ENCODE results near the gene DDX51.

Gene DDX51

DNA sequence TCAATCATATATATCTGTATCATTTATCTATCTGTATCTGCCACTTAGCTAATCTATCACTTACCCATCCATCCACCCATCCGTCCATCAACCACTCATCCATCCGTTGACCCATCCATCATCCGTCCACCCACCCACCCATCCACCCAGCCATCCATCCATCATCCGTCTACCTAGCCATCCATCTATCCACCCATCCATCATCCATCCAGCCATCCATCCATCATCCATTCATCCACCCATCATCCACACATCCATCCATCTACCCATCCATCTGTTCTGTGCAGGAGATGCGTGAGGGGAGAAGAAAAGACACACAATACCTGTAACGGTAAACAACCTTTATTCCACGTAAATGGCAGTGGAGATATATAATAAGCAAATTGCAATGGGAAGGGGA, 20.3 kb upstream of the DDX51 start:
- no peak for TF ChIP-seq ZFX (IDR thresholded peaks at IDR 0.05; ENCODE audit: borderline replicate concordance)
- TF ChIP-seq, protein P1, sequence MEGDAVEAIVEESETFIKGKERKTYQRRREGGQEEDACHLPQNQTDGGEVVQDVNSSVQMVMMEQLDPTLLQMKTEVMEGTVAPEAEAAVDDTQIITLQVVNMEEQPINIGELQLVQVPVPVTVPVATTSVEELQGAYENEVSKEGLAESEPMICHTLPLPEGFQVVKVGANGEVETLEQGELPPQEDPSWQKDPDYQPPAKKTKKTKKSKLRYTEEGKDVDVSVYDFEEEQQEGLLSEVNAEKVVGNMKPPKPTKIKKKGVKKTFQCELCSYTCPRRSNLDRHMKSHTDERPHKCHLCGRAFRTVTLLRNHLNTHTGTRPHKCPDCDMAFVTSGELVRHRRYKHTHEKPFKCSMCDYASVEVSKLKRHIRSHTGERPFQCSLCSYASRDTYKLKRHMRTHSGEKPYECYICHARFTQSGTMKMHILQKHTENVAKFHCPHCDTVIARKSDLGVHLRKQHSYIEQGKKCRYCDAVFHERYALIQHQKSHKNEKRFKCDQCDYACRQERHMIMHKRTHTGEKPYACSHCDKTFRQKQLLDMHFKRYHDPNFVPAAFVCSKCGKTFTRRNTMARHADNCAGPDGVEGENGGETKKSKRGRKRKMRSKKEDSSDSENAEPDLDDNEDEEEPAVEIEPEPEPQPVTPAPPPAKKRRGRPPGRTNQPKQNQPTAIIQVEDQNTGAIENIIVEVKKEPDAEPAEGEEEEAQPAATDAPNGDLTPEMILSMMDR (IDR thresholded peaks at IDR 0.05), result no peak

DNA sequence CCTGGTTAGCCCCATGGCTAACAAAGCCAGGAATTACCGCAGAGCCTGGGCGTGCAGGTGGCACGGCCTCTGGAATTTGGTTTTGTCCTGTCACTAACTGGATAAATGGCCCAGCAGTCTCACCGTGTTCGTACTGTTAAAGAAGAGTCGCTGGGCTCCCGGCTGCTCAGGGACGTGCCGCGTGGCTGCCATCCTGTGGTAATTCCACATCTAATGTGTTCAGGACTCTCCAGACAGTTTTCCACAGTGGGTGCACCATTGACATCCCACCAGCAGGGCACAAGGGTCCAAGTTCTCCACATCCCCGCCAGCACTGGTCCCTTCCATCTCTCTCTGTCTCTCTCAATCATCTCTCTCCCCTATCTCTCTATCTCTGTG, 19.8 kb upstream of the DDX51 start:
- no peak overlapping the region for H3K27ac ChIP-seq

More for the DNA sequence above, 20.3 kb upstream of the DDX51 start:
- no peak overlapping the region for H3K27ac ChIP-seq

DNA sequence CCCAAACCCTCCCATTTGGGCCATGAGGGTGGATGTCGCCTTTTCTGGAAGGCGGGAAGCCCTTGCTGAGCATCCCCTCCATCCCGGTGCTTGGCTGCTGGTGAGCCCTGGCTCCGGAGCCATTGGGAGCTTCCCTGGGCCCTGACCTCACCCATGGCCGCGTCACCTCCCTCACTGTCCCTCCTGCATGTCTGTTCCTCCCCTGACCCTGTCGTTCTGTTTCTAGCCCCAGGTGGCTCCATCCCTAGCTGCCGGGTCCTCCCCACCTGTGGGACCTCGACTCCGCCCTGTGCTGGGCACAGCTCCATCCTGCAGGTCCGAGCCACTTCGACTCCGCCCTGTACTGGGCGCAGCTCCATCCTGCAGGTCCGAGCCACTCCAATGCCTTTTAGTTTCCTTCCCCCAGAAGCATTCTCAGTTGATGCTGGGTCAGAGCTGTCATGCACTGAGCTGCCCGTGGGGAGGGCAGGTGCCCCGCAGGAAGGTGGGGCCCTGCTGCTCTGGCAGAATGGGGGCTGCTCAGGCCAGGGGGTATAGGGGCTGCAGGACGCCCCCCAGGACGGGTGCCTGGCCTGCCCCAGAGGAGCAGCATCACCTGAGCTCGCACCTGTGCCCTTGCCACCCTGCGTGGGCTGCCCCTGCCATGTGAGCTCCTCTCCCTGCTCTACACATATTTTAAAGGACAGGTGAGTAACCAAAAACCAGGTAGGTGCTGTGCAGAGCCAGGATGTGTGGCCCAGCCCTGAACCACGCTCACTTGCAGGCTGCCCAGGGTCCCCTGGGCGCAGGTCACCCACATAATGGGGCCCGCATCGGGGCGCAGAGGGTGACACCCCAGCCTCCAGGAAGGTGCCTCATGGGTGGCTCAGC, 19.2 kb upstream of the DDX51 start:
- H3K27ac ChIP-seq, result no peak overlapping the region
- TF ChIP-seq, protein P1 (IDR thresholded peaks at IDR 0.05), result no peak
- TF ChIP-seq ZFX (IDR thresholded peaks at IDR 0.05; ENCODE audit: borderline replicate concordance), result no peak

More for the DNA sequence above, 19.8 kb upstream of the DDX51 start:
- TF ChIP-seq, protein P1 (IDR thresholded peaks at IDR 0.05), result 0 out of 2 replicates have a peak, but pooled peaks have one; percentile 24
- TF ChIP-seq ZFX (IDR thresholded peaks at IDR 0.05; ENCODE audit: borderline replicate concordance), result no peak

DNA sequence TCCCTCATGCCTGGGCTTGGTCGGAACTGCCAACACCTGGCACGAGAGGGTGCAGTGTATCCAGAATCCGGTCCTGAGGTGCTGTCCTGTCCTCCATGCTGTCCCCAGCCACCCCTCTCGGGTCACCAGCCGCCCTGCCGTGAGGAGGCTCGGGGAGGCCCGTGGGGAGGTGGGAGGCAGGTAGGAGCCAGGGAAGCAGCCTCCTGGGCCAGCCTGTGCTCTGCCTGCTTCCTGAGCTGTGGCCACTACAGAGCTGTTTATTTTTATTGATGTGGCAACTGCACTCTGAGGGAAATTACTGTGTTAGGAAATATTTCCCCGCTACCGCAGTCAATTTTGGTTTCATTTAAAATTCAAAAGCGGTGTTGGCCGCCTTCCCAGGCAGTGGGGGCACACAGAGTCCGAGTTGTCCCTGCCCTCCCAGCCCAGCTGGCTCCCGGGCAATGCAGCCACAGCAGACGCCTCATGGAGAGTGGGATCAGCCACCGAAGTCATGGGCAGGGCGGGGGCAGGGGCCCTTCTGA, 18.5 kb upstream of the DDX51 start:
- H3K27ac ChIP-seq, result no peak overlapping the region
- TF ChIP-seq ZFX (IDR thresholded peaks at IDR 0.05; ENCODE audit: borderline replicate concordance), result no peak
- TF ChIP-seq, protein P1 (IDR thresholded peaks at IDR 0.05), result no peak

DNA sequence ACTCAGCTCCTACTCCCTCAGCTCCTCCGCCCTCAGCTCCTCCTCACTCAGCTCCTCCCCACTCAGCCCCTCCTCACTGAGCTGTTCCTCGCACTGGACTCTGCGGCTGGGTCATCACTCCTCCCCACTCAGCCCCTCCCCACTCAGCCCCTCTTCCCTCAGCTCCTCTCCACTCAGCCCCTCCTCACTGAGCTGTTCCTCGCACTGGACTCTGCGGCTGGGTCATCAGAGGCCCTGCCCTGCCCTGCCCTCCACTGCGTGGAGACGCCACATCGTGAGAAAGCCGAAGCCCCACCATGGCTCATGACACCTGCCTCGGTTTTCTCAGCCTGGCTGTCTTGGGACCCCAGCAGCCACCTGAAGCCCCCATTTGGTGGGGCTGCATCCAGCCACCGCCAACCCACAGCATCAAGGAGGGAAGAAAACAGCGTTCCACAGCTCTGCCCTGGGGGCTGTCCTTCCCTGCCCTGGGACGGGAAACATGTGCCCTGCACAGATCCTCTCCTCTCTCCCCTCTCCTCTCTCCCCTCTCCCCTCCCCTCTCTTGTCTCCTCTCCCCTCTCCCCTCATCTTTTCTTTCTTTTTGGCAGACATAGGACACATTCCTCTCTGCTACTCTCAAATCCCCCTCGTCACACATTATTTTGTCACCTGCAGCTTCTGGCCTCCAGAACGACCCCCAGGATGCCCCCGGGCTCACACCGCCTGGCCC, 17.8 kb upstream of the DDX51 start:
- no peak for TF ChIP-seq ZFX (IDR thresholded peaks at IDR 0.05; ENCODE audit: borderline replicate concordance)
- TF ChIP-seq, protein P1 (IDR thresholded peaks at IDR 0.05), result no peak
- no peak overlapping the region for H3K27ac ChIP-seq

DNA sequence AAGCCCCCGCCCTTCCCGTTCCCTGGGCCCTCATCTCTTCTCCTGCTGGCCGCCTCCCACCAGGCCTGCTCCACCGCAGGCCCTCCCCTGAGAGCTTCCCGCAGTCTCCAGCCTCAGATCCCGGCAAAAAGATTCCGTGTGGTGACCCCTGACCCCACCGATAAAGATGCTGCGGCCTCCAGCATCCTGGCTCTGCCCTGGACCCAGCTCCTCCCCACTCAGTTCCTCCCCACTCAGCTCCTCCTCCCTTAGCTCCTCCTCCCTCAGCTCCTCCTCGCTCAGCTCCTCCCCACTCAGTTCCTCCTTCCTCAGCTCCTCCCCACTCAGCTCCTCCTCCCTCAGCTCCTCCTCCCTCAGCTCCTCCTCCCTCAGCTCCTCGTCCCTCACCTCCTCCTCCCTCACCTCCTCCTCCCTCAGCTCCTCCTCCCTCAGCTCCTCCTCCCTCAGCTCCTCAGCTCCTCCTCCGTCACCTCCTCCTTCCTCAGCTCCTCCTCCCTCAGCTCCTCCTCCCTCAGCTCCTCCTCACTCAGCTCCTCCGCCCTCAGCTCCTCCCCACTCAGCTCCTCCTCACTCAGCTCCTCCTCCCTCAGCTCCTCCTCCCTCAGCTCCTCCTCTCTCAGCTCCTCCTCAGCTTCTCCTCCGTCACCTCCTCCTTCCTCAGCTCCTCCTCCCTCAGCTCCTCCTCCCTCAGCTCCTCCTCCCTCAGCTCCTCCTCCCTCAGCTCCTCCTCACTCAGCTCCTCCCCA, 17.1 kb upstream of the DDX51 start:
- TF ChIP-seq ZFX (IDR thresholded peaks at IDR 0.05; ENCODE audit: borderline replicate concordance), result no peak
- TF ChIP-seq, protein P1 (IDR thresholded peaks at IDR 0.05), result no peak
- H3K27ac ChIP-seq, result no peak overlapping the region

Measured in 22Rv1 (cell line).